HG02623 (cell line): ENCODE results near the gene TMEM116.

ENCODE experiments used
- ATAC-seq: cut with Tn5 transposase; IDR thresholded peaks from one replicate; pipeline ENCODE4 v1.9.1; 2021; ENCODE audit warnings: moderate library complexity; ENCODE audit not compliant: unreplicated experiment

The TMEM116 gene

GRCh38 chr12:111905502-111905901 is 107.5 kb downstream of the TMEM116 start:
- ATAC-seq = no peak

GRCh38 chr12:111904446-111904975 is 108.5 kb downstream of the TMEM116 start:
- ATAC-seq = no peak

GRCh38 chr12:111901182-111901581 is 111.8 kb downstream of the TMEM116 start:
- ATAC-seq = no peak

GRCh38 chr12:111894556-111894955 is 118.4 kb downstream of the TMEM116 start:
- ATAC-seq = no peak

- ATAC-seq = no peak
Measured at GRCh38 chr12:111893287-111893686, 119.7 kb downstream of the TMEM116 start.

- no peak for ATAC-seq
Measured at GRCh38 chr12:111887926-111888745, 124.8 kb downstream of the TMEM116 start.

GRCh38 chr12:111886662-111887545 is 126.1 kb downstream of the TMEM116 start:
- ATAC-seq = no peak

GRCh38 chr12:111881716-111882115 is 131.2 kb downstream of the TMEM116 start:
- ATAC-seq = no peak
